Ishikawa (cell line): ENCODE measurements around the gene MYLK3.

Experiments used
- CEBPB ChIP-seq: IDR thresholded peaks from 2 replicates; pipeline ENCODE4 v1.6.1; 2012
- CREB1 ChIP-seq: IDR thresholded peaks from 2 replicates; pipeline ENCODE4 v1.6.1; 2012; ENCODE audit warnings: low read depth
- EGR1 ChIP-seq: IDR thresholded peaks from 2 replicates; pipeline ENCODE4 v1.6.1; 2012
- EP300 ChIP-seq: IDR thresholded peaks from 2 replicates; pipeline ENCODE4 v1.6.1; 2012; ENCODE audit warnings: borderline replicate concordance
- FOXM1 ChIP-seq: IDR thresholded peaks from 2 replicates; pipeline ENCODE4 v1.6.1; 2012; ENCODE audit warnings: low read depth, borderline replicate concordance
- MAX ChIP-seq: IDR thresholded peaks from 2 replicates; pipeline ENCODE4 v1.6.1; 2012
- NFIC ChIP-seq: IDR thresholded peaks from 2 replicates; pipeline ENCODE4 v1.6.1; 2012
- RAD21 ChIP-seq: IDR thresholded peaks from 2 replicates; pipeline ENCODE4 v1.6.1; 2012; ENCODE audit warnings: low read depth
- REST ChIP-seq: IDR thresholded peaks from 2 replicates; pipeline ENCODE4 v1.6.1; 2012; ENCODE audit warnings: low read depth, mild to moderate bottlenecking
- TAF1 ChIP-seq: IDR thresholded peaks from 2 replicates; pipeline ENCODE4 v1.6.1; 2012; ENCODE audit warnings: low read depth, mild to moderate bottlenecking
- TCF12 ChIP-seq: IDR thresholded peaks from 2 replicates; pipeline ENCODE4 v1.6.1; 2012; ENCODE audit warnings: low read depth
- TEAD4 ChIP-seq: IDR thresholded peaks from 2 replicates; pipeline ENCODE4 v1.6.1; 2012
- USF1 ChIP-seq: IDR thresholded peaks from 2 replicates; pipeline ENCODE4 v1.6.1; 2012
- YY1 ChIP-seq: IDR thresholded peaks from 2 replicates; pipeline ENCODE4 v1.6.1; 2012; ENCODE audit warnings: low read depth
- ZBTB7A ChIP-seq: IDR thresholded peaks from 2 replicates; pipeline ENCODE4 v1.6.1; 2012; ENCODE audit warnings: low read depth

MYLK3 gene

GRCh38 chr16:46700048-46700447 lies 48.1 kb downstream of the MYLK3 start:
- TF ChIP-seq RAD21 (no peak), MAX (no peak), USF1 (no peak), CEBPB (no peak), FOXM1 (no peak), EP300 (no peak), TAF1 (no peak), TCF12 (no peak), NFIC (no peak), CREB1 (no peak), TEAD4 (no peak), ZBTB7A (no peak), REST (no peak), YY1 (no peak), EGR1 (no peak)

GRCh38 chr16:46696957-46697356 lies 51.2 kb downstream of the MYLK3 start:
- TF ChIP-seq EP300 = no peak
- no peak for TF ChIP-seq FOXM1

- TF ChIP-seq EP300 = no peak
- TF ChIP-seq USF1 = no peak
- no peak for TF ChIP-seq NFIC
- no peak for TF ChIP-seq CREB1
- TF ChIP-seq MAX = no peak
- TF ChIP-seq TCF12 = no peak
- TF ChIP-seq YY1 = no peak
- TF ChIP-seq RAD21 = no peak
- no peak for TF ChIP-seq ZBTB7A
- TF ChIP-seq FOXM1 = no peak
- no peak for TF ChIP-seq EGR1
- no peak for TF ChIP-seq TAF1
- TF ChIP-seq CEBPB = no peak
- no peak for TF ChIP-seq REST
- TF ChIP-seq TEAD4 = no peak
Observed at GRCh38 chr16:46695937-46696336, 52.2 kb downstream of the MYLK3 start.

- TF ChIP-seq YY1 (no peak), USF1 (no peak), MAX (no peak), CREB1 (no peak), TCF12 (no peak), EP300 (no peak), TAF1 (no peak), REST (no peak), TEAD4 (no peak), EGR1 (no peak)
Observed at GRCh38 chr16:46693598-46693997, 54.5 kb downstream of the MYLK3 start.
